PFSK-1 (cell line): ENCODE results near the gene F10.

Source experiments
- POLR2AphosphoS5 ChIP-seq: IDR thresholded peaks from 2 replicates; pipeline ENCODE4 v1.6.1; 2012; ENCODE audit warnings: low read depth, mild to moderate bottlenecking, control low read depth, low read length, moderate library complexity
- REST ChIP-seq, 2 experiments: IDR thresholded peaks; 2 replicates each; pipeline versions ENCODE4 v1.6.1 to v1.8.0; 2011 to 2012; ENCODE audit warnings: low read depth in 2 of 2, low read length in 2 of 2, control low read depth in 1 of 2, inconsistent platforms in 1 of 2, mild to moderate bottlenecking in 1 of 2, moderate library complexity in 1 of 2; ENCODE audit not compliant: insufficient read depth in 1 of 2
- SIN3A ChIP-seq: IDR thresholded peaks from 2 replicates; pipeline ENCODE4 v1.6.1; 2012; ENCODE audit warnings: mild to moderate bottlenecking, low read length, moderate library complexity, borderline replicate concordance; ENCODE audit not compliant: insufficient read depth
- TAF1 ChIP-seq: IDR thresholded peaks from 2 replicates; pipeline ENCODE4 v1.6.1; 2012; ENCODE audit warnings: low read length, control low read depth, borderline replicate concordance; ENCODE audit not compliant: insufficient read depth

- TF ChIP-seq TAF1 (no peak), POLR2AphosphoS5 (no peak), REST (IDR thresholded peaks at IDR 0.05; ENCODE audit: insufficient read depth in 1 of 2, low read depth in 2 of 2, low read length in 2 of 2) (no peak), SIN3A (no peak)
Measured at GRCh38 chr13:113115363-113116205, 7.0 kb upstream of the F10 start.
